ENCODE results near the gene COL27A1. TPM values are rescaled to one million over a fixed set of nuclear protein-coding genes. Genes with fewer than 3 reads are reported as not detected.
A peak's percentile ranks its signal among the peaks of the same experiment; 100 is the strongest.

Gene COL27A1
- total RNA-seq, 1 experiment from 2014 or later = 37.0 TPM

DNA sequence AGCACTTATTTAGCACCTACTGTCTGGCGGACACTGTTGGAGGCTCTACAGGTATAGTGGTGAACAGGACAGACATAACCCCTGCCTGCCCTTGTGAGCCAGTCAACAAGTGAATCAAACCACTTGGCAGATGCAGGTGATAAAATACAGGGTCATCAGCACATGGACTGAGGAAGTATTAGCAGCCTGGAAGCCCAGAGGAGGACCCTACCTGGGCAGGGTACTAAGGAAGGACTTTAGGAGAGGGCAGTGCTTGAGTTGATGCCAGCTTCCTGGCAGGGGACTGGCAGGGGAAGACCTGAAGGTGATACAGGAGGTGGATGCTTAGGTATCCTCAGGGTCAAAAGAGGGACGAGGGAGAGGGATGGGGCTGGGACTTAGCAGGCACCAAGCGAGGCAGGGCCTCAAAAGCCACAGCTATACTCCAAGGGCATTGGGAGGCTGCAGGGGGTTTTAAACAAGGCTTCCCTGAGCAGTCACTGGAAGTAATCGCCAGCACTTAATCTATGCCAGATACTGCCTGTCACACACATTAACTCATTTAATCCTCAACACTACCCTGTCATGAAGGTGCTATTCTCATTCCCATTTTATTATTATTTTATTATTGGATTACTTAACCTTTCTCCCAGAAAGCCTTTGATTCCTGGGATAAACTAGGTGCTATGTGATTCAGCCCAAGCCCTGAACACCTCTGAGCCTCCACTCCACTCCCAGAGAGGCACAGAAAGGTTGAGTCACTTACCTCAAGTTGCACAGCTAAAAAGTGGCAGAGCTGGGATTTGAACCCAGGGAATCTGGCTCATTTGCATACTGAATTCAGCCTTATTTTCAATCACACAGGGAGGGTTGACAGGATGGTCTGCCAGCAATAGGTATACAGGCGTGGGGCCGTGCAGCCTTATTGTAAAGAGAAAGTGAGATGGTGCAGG, 103.8 kb downstream of the COL27A1 start:
- BruUV-seq (replicated peaks) = no TSS peak
- Histone ChIP-seq H3K4me1 (ENCODE audit: insufficient read depth, low read length, poor library complexity, severe bottlenecking) (peaks cover 13% of the 10 kb centered on the region), H3K9me3 (ENCODE audit: low read depth, low read length, poor library complexity, severe bottlenecking) (no peaks in the 10 kb centered on the region), H3K27ac (ENCODE audit: low read depth, low read length, poor library complexity, severe bottlenecking) (no peak overlapping the region), H3K36me3 (ENCODE audit: insufficient read depth, low read length, poor library complexity, severe bottlenecking) (no peaks in the 10 kb centered on the region), H3K4me3 (ENCODE audit: low read depth, low read length, poor library complexity, severe bottlenecking) (no peak overlapping the region), H3K27me3 (replicated peaks; ENCODE audit: insufficient read depth, low read depth, low read length, poor library complexity) (no peaks in the 10 kb centered on the region)
- no peak for TF ChIP-seq EZH2 (IDR thresholded peaks at IDR 0.05; ENCODE audit: borderline replicate concordance, low read depth, low read length, poor library complexity, severe bottlenecking)
- TF ChIP-seq, protein P1, sequence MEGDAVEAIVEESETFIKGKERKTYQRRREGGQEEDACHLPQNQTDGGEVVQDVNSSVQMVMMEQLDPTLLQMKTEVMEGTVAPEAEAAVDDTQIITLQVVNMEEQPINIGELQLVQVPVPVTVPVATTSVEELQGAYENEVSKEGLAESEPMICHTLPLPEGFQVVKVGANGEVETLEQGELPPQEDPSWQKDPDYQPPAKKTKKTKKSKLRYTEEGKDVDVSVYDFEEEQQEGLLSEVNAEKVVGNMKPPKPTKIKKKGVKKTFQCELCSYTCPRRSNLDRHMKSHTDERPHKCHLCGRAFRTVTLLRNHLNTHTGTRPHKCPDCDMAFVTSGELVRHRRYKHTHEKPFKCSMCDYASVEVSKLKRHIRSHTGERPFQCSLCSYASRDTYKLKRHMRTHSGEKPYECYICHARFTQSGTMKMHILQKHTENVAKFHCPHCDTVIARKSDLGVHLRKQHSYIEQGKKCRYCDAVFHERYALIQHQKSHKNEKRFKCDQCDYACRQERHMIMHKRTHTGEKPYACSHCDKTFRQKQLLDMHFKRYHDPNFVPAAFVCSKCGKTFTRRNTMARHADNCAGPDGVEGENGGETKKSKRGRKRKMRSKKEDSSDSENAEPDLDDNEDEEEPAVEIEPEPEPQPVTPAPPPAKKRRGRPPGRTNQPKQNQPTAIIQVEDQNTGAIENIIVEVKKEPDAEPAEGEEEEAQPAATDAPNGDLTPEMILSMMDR (conservative IDR thresholded peaks at IDR 0.05; ENCODE audit: low read depth, low read length) = no peak
- peak; percentile 58 for DNase-seq (ENCODE audit: low spot score)
- CTCF ChIA-PET = no interaction called here
- POLR2A ChIA-PET (ENCODE audit: low non-redundant PET) = no interaction called here
- intact Hi-C loops (cut with micrococcal nuclease; ENCODE audit: unreplicated experiment) = no loop called here

DNA sequence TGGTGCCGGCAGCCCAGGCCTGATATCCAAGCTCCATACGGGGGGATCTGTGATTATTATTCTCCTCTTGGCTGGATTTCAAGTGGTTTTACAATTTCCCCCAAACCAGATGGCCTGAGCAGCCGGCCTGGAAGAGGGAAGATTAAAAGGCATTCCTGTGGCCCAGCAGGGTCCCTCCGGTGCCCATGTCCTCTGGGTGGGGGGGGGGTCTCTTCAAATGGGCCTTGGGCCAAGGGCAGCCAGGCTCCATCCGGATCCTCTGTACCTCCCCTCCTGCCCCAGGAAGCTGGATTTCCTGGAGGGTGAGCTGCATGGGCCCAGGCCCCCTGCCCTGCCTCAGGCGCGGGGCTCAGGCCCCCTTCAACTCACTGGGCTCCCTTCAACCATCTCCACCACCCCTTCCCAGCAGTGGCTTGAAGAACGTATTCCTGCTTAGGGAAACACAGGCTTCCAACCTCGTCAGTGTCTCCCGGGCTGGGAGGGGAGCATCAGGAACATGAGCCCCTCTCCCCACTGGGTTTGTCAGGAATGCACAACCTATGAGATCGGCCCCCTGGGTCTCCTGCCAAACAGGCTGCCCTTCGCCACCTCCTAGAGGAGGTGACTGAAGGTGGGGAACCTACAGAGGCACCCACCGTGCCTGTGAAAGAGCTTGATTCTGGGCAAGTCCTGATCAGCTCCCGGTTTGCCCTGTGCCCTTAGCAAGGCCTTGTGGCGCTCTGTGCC, 104.6 kb downstream of the COL27A1 start:
- ChIA-PET POLR2A (ENCODE audit: low non-redundant PET) (no interaction called here), CTCF (no interaction called here)
- no peaks in the 10 kb centered on the region for H3K36me3 ChIP-seq (ENCODE audit: insufficient read depth, low read length, poor library complexity, severe bottlenecking)
- H3K4me3 ChIP-seq (ENCODE audit: low read depth, low read length, poor library complexity, severe bottlenecking) = no peak overlapping the region
- H3K4me1 ChIP-seq (ENCODE audit: insufficient read depth, low read length, poor library complexity, severe bottlenecking) = peaks cover 13% of the 10 kb centered on the region
- H3K27me3 ChIP-seq (replicated peaks; ENCODE audit: insufficient read depth, low read depth, low read length, poor library complexity) = no peaks in the 10 kb centered on the region
- H3K9me3 ChIP-seq (ENCODE audit: low read depth, low read length, poor library complexity, severe bottlenecking) = no peaks in the 10 kb centered on the region
- peak; percentile 66 for DNase-seq (ENCODE audit: low spot score)
- no TSS peak for BruUV-seq (replicated peaks)
- no peak for TF ChIP-seq EZH2 (IDR thresholded peaks at IDR 0.05; ENCODE audit: borderline replicate concordance, low read depth, low read length, poor library complexity, severe bottlenecking)
- TF ChIP-seq, protein P1 (conservative IDR thresholded peaks at IDR 0.05; ENCODE audit: low read depth, low read length) = no peak
- intact Hi-C loops (cut with micrococcal nuclease; ENCODE audit: unreplicated experiment) = no loop called here
- H3K27ac ChIP-seq (ENCODE audit: low read depth, low read length, poor library complexity, severe bottlenecking) = no peak overlapping the region

DNA sequence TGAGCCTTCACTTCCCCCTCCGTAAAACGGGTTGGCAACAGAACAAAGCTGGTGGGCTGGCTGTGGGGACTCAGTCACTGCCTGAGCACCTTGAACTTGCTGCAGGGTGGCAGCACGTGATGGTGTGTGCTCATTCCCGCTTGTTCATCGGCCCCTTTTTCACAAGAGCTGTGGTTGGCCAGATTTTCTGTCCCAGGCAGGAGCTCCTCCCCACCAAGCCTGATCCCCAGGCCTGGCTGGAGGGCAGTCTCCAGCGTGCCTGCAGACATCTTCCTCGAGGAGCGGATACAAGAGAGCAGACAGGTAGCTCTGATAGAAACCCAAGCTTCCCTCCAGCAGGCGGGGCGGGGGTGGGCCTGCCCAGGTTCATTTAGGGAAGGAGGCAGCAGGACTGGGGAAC, 105.7 kb downstream of the COL27A1 start:
- DNase-seq (ENCODE audit: low spot score) = no peak
- ChIA-PET CTCF (no interaction called here), POLR2A (ENCODE audit: low non-redundant PET) (interaction anchor here (0.6 kb wide), 2 partner anchors 147 to 243 kb away, joined by 5 read pairs; no protein-coding TSS in a partner anchor)
- Histone ChIP-seq H3K9me3 (ENCODE audit: low read depth, low read length, poor library complexity, severe bottlenecking) (no peaks in the 10 kb centered on the region), H3K4me3 (ENCODE audit: low read depth, low read length, poor library complexity, severe bottlenecking) (no peak overlapping the region), H3K4me1 (ENCODE audit: insufficient read depth, low read length, poor library complexity, severe bottlenecking) (peaks cover 13% of the 10 kb centered on the region), H3K36me3 (ENCODE audit: insufficient read depth, low read length, poor library complexity, severe bottlenecking) (no peaks in the 10 kb centered on the region), H3K27me3 (replicated peaks; ENCODE audit: insufficient read depth, low read depth, low read length, poor library complexity) (no peaks in the 10 kb centered on the region), H3K27ac (ENCODE audit: low read depth, low read length, poor library complexity, severe bottlenecking) (no peak overlapping the region)
- intact Hi-C loops (cut with micrococcal nuclease; ENCODE audit: unreplicated experiment) = no loop called here
- no peak for TF ChIP-seq EZH2 (IDR thresholded peaks at IDR 0.05; ENCODE audit: borderline replicate concordance, low read depth, low read length, poor library complexity, severe bottlenecking)
- TF ChIP-seq, protein P1 (conservative IDR thresholded peaks at IDR 0.05; ENCODE audit: low read depth, low read length) = no peak
- no TSS peak for BruUV-seq (replicated peaks)

Measured in A673 (cell line).